Renal pelvis (tissue), 4 donors: ENCODE data around the gene UST. TPM values are rescaled to one million over a fixed set of nuclear protein-coding genes. Genes with fewer than 3 reads are reported as not detected.
A peak's percentile ranks its signal among the peaks of the same experiment; 100 is the strongest.
"Not testable (repeated sequence)": the region's sequence is repeated elsewhere in the genome, so short reads cannot be mapped to it uniquely, and the experiment has no call there.

Experiments
- DNase-seq: peaks from one replicate; pipeline ENCODE4 v3.0.0-alpha.2; 2013
- polyA plus RNA-seq, 3 donors: library from polyadenylated mRNA; unstranded; fragments of 120-200 nt; gene quantifications; one replicate each; pipeline ENCODE4 v1.2.1, GENCODE V29; 2013; ENCODE audit not compliant: insufficient read length in 3 of 3

Gene UST
- polyA plus RNA-seq, 3 donors, result 8.2 to 11.3 (median 10.9) TPM

DNA sequence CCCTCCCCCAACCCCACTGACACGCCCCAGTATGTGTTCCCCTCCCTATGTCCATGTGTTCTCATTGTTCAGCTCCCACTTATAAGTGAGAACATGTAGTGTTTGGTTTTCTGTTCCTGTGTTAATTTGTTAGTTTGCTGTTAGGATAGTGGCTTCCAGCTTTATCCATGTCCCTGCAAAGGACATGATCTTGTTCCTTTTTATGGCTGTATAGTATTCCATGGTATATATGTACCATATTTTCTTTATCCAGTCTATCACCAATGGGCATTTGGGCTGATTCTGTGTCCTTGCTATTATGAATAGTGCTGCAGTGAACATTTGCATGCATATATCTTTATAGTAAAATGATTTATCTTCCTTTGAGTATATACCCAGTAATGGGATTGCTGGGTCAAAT is 259.4 kb downstream of the UST start:
- not testable (repeated sequence) for DNase-seq

- no peak for DNase-seq
Measured at GRCh38 chr6:149006671-149007070, 259.8 kb downstream of the UST start.

DNA sequence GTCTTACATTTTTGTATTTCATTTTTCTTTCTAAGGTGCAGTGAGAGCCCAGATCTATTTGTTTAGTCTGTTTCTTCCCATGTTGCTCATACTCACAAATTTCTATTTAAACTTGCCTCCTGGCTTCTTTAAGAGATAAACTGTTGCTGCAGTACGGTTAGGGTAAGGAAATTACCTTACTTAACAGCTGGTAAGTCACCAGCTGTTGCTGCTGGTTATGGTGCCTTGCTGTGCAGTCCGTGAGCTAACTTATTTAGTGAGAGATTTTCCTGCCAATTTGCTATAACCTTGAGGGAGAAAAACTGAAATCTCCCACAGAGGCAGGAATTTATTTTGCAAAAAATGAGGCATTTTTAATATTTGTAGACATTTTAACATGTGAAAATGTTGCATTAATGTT is 261.0 kb downstream of the UST start:
- no peak for DNase-seq

GRCh38 chr6:149008741-149009140 is 261.9 kb downstream of the UST start:
- no peak for DNase-seq

GRCh38 chr6:149012040-149012545 is 265.3 kb downstream of the UST start:
- DNase-seq, result no peak

- no peak for DNase-seq
Measured at GRCh38 chr6:149013586-149014344, 266.9 kb downstream of the UST start.

DNA sequence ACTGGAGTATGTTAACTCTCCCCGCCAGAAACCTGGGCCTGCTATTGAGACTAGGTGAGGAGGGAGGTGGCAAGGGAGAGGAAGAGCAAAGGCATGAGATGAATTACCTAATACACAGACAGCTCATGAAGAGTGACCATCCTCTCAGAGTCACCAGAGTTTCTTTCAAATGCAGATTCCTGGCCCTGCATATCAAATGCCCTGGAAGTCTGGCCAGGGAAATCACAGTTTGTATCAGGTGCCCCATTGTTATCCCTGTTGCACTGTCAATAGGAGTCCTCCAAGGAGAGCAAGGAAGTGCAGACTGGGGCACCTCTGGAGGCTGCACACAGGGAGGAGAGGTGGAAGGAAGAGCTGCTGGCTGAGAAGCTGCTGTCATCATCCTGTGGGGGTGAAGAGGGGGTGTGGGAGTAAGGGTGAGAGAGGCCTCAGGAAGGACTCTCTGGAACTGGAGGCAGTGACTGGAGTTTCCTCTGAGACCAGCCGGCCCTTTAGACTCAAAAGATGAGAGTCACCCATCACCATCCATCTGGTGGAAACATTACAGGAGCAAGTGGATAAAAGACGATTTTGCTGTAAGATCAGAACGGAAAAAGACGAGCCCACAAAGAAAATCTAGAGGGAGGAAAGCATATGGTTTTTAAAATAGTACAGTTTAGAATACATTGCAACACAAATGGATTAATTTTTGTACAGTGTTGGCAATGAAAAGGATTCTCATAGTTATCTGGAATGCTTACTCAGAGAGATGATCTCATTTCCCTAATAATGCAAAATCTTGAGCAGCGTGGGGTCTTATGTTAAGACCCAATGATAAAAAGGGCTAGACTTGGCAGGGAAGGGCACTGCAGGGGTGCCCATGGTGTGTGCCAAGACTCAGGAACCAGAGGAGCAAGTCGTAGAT is 268.1 kb downstream of the UST start:
- no peak for DNase-seq

- no peak for DNase-seq
Measured at GRCh38 chr6:149015535-149016525, 269.0 kb downstream of the UST start.

DNA sequence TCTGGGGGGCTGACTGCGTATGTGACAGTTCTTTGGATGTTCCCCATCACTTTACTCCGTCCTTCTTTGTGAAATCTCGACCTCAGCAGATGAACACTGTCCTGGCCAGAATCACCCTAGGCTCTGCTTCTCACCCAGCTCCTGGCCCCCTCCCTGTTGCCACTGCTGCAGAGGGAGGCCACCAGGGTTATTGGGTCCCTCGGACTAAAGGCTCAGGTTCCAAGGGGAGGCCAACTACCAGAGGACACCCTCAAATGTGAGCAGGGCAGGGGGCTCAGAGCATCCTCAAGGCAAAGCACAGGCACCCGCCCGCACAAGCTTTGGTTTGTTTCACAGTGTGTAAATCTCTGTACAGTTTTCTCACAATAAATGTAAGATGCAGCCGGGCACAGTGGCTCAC is 269.9 kb downstream of the UST start:
- no peak for DNase-seq

- no peak for DNase-seq
Measured at GRCh38 chr6:149020319-149020718, 273.5 kb downstream of the UST start.

DNA sequence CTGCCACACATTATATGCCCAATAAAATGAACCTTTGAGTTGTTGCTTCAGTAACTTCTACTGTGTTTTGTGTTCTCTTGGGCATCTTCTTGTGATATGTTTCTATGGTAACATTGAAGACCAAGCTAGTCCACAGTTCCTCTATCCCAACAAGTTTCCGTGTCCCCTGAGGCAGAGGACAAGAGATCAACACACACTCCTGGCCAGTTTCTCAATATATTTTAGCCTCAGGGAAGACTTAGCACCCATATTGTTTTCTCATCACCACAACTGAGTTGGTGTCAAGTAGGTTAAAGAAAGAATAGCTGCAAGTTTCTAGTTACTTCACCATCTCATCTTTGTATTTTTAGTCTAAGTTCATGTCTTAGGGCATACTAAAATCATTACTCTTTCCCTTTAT is 277.5 kb downstream of the UST start:
- no peak for DNase-seq

DNA sequence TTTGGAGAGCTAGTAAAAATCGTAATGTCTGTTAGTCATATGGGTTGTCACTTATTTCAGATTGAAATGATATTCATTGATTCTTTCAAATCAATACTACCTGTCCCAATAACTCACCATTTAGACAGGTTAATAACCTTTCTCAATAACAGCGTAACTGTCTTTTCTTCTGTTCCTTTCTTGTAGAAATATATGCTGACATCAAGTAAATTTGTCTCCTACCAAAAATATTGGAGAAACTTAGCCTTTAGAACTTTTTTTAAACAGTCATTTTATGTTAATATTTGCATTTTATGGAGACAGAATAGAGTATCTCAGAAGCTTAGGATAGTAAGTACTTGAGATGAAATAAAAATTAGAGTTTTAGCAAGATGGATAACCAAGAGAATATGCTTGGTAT is 278.2 kb downstream of the UST start:
- no peak for DNase-seq

DNA sequence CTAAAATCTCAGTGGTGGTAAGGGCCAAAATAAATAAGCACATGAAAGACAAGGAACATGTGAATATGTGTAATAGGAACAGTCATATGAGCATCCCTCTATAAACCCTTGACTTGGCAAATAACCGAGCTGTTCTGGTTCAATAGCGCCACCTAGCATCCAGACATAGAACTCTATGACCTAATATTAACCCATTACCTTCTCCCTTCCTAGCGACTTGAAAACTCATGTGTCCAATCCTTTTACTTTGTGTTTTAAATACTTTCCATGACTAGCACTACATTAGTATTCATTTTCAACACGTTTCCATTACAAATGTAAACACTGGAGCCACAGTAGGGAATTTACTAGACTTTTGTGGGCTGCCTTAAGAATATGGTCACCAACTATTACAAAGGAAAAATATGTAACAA is 279.7 kb downstream of the UST start:
- peak; percentile 48 for DNase-seq

GRCh38 chr6:149027484-149027883 is 280.7 kb downstream of the UST start:
- no peak for DNase-seq

DNA sequence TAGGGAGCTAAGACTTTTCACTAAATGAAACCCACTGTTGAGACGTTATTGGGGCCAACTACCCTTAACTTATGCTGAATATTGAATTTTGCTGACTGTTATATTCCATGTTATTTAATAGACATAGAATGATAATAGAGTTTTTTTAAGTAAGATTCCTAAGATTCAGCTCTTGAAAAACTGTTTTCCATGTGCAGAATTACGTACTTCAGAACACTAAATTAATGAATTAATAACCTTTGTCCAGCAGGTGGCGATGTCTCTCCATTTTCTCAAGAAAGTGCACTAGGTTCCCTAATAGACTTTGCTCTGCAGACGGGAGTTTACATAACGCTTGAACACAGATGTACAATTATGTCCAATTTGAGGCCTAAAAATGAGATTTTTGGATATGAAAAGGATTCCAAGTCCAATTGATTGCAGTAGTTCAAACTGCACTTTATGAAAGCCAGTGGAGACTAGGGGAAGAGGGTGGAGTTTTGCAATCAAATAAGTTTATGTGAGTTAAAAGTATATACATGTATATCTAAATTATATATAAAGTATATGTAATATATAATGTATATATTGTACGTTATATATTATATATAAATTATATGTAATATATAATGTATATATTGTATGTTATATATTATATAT is 282.1 kb downstream of the UST start:
- peak; percentile 89 for DNase-seq

GRCh38 chr6:149031201-149031858 is 284.5 kb downstream of the UST start:
- DNase-seq, result no peak

- DNase-seq, result no peak
Measured at GRCh38 chr6:149031859-149032598, 285.2 kb downstream of the UST start.

DNA sequence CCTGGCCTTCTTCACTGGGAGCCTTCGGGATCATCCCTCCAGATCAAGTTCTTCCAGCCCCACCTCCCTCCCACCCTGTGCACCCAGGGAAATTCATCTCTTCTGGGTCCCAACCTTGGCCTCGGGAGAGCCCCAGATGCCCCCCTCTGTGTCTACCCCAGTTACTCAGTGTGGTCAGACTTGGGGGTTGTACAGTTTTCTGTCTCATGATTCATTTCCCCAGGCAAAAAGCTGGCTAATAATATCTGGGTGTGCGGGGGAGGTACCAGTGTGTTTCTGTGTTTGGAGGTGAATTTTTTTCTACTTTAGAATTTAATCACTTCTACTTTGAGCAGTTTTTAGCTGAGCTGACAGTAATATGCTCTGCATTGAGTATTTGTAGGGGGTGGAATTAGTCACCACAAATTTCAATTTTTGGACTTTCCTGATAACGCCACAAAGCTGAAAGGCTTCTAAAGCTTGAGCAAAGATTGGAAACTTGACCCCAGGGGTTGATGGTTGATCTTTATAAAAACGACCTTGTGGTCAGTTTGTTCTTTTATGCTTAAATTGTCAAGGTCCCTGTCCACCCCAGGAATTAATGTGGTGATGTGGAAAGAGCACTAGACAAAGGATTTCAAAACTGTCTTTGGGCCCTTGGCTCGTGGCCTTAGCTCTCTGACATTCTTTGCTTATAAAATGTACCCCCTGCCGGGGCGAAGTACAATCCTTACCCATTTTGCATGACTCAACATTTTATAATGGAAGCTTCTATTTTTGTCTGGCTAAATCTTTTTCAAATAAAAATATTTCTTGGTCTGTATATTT is 286.0 kb downstream of the UST start:
- no peak for DNase-seq

GRCh38 chr6:149033454-149033853 is 286.6 kb downstream of the UST start:
- DNase-seq, result no peak
